Endothelial cell of umbilical vein (primary cell): ENCODE data around the gene NYAP2. TPM values are rescaled to one million over a fixed set of nuclear protein-coding genes. Genes with fewer than 3 reads are reported as not detected.

Source experiments
- BruUV-seq: library from RNA; stranded (reverse); fragments of 400-500 nt; replicated peaks from 2 replicates; lab custom pipeline; 2021; lab: Mats Ljungman, UMichigan
- CTCF ChIA-PET: fragments of 300-600, 350-600 bp; sonication (Branson Sonifier 250); formaldehyde crosslinking; loops from one replicate; lab custom pipeline; 2021; ENCODE audit warnings: antibody characterized with exemption, inconsistent platforms; lab: Charles Lee
- POLR2A ChIA-PET: fragments of 300-600, 350-600 bp; sonication (Branson Sonifier 250); formaldehyde crosslinking; loops from one replicate; lab custom pipeline; 2021; ENCODE audit warnings: antibody characterized with exemption, inconsistent platforms; lab: Charles Lee
- DNase-seq: peaks from one replicate; pipeline ENCODE4 v3.0.0-alpha.2; 2011; ENCODE audit warnings: low read depth, low spot score
- FAIRE-seq: peaks from 2 replicates; lab custom pipeline; 2011; peaks lifted over from hg19 to GRCh38; lab: Jason Lieb, UNC
- H2AFZ ChIP-seq: 2 replicates; pipeline ENCODE4 v1.6.0; 2012; ENCODE audit warnings: low read depth, low read length, control low read depth, inconsistent platforms
- H3K27ac ChIP-seq: 2 replicates; pipeline ENCODE4 v1.5.1; 2011; ENCODE audit warnings: low read depth, mild to moderate bottlenecking, control low read depth, low read length, moderate library complexity; ENCODE audit not compliant: insufficient read depth
- H3K27me3 ChIP-seq, 2 experiments: 2 replicates each; pipeline versions ENCODE4 v1.6.0 to v1.6.1; 2011; ENCODE audit warnings: low read length in 2 of 2, mixed read lengths in 1 of 2; ENCODE audit not compliant: control insufficient read depth in 2 of 2, insufficient read depth in 2 of 2
- H3K36me3 ChIP-seq, 2 experiments: 2 replicates in 1 of 2; 3 replicates in 1 of 2; pipeline ENCODE4 v1.5.1; 2011; ENCODE audit warnings: low read length in 2 of 2, mild to moderate bottlenecking in 1 of 2, moderate library complexity in 1 of 2; ENCODE audit not compliant: control insufficient read depth in 2 of 2, insufficient read depth in 2 of 2; ENCODE audit errors: extremely low read depth in 1 of 2
- H3K4me1 ChIP-seq: 3 replicates; pipeline ENCODE4 v1.5.1; 2011; ENCODE audit warnings: mild to moderate bottlenecking, low read length; ENCODE audit not compliant: control insufficient read depth, insufficient read depth; ENCODE audit errors: extremely low read depth
- H3K4me2 ChIP-seq: 2 replicates; pipeline ENCODE4 v1.6.1; 2011; ENCODE audit warnings: low read length, control low read depth, mixed read lengths; ENCODE audit not compliant: insufficient read depth
- H3K4me3 ChIP-seq, 3 experiments: fragments of 200-600 bp in 1 of 3; sonication (generic), shearing (Covaris generic) in 1 of 3; replicated peaks in 1 of 3; 2 replicates each; pipeline ENCODE4 v1.5.1; 2011 to 2016; ENCODE audit warnings: control low read depth in 3 of 3, low read length in 3 of 3, mild to moderate bottlenecking in 2 of 3, inconsistent platforms in 1 of 3, low read depth in 1 of 3, moderate library complexity in 1 of 3; ENCODE audit not compliant: insufficient read depth in 1 of 3
- H3K79me2 ChIP-seq: 2 replicates; pipeline ENCODE4 v1.6.0; 2012; ENCODE audit warnings: low read length, inconsistent platforms; ENCODE audit not compliant: control insufficient read depth, insufficient read depth
- H3K9ac ChIP-seq: replicated peaks from 2 replicates; pipeline ENCODE3; 2011; ENCODE audit warnings: low read length, control low read depth; ENCODE audit not compliant: insufficient read depth; ENCODE audit errors: extremely low read depth
- H3K9me1 ChIP-seq: replicated peaks from 3 replicates; pipeline ENCODE4 v1.6.0; 2011; ENCODE audit warnings: mild to moderate bottlenecking, low read length; ENCODE audit not compliant: control insufficient read depth, insufficient read depth; ENCODE audit errors: extremely low read depth
- H3K9me3 ChIP-seq: replicated peaks from 2 replicates; pipeline ENCODE4 v1.5.1; 2012; ENCODE audit warnings: low read length, inconsistent platforms; ENCODE audit not compliant: control insufficient read depth, insufficient read depth
- H4K20me1 ChIP-seq: replicated peaks from 2 replicates; pipeline ENCODE3; 2011; ENCODE audit warnings: mild to moderate bottlenecking, low read length; ENCODE audit not compliant: control insufficient read depth, insufficient read depth; ENCODE audit errors: extremely low read depth
- EZH2 ChIP-seq: IDR thresholded peaks from 2 replicates; pipeline ENCODE4 v1.6.1; 2012; ENCODE audit warnings: borderline replicate concordance, low read depth, mild to moderate bottlenecking, moderate library complexity, low read length, inconsistent platforms; ENCODE audit not compliant: severe bottlenecking
- FOS ChIP-seq: IDR thresholded peaks from 2 replicates; pipeline ENCODE4 v1.6.1; 2011; ENCODE audit warnings: mild to moderate bottlenecking, low read length, moderate library complexity, borderline replicate concordance; ENCODE audit not compliant: insufficient read depth
- GATA2 ChIP-seq: IDR thresholded peaks from 2 replicates; pipeline ENCODE4 v1.7.0; 2011; ENCODE audit warnings: low read depth, mild to moderate bottlenecking, moderate library complexity, mixed read lengths, low read length; ENCODE audit not compliant: insufficient read length, insufficient read depth
- JUN ChIP-seq: IDR thresholded peaks from 2 replicates; pipeline ENCODE4 v1.6.1; 2011; ENCODE audit warnings: borderline replicate concordance, low read depth; ENCODE audit not compliant: insufficient read length, insufficient read depth
- MAX ChIP-seq: IDR thresholded peaks from 2 replicates; pipeline ENCODE4 v1.6.1; 2011; ENCODE audit not compliant: insufficient read depth, insufficient read length
- MYC ChIP-seq: IDR thresholded peaks from one replicate; pipeline ENCODE4 v1.6.1; 2011; ENCODE audit warnings: mild to moderate bottlenecking, low read depth, low read length
- POLR2A ChIP-seq: IDR thresholded peaks from 2 replicates; pipeline ENCODE4 v1.6.1; 2012; ENCODE audit warnings: low read depth, mild to moderate bottlenecking, control low read depth, low read length
- POLR2AphosphoS5 ChIP-seq: IDR thresholded peaks from 2 replicates; pipeline ENCODE4 v1.6.1; 2012; ENCODE audit warnings: low read depth, mild to moderate bottlenecking, control low read depth, low read length, moderate library complexity; ENCODE audit not compliant: insufficient read depth
- dilution Hi-C: fragments of 300-500 bp; cut with MboI; formaldehyde crosslinking; loops from one replicate; pipeline ENCODE4 v1.15.0; 2019; ENCODE audit warnings: low sequenced_read_pairs; ENCODE audit not compliant: extremely low pct_ligation_motif_present
- intact Hi-C: fragments of 100-400 bp; cut with micrococcal nuclease; formaldehyde crosslinking; loops from one replicate; pipeline ENCODE4 v1.10.0; 2022
- polyA plus RNA-seq, 4 experiments: library from polyadenylated mRNA; depleted of rRNA in 3 of 4; stranded (reverse) in 3 of 4; unstranded in 1 of 4; fragments of >200 nt; gene quantifications; 2 replicates each; pipeline versions ENCODE4 v1.2.1 to v1.2.3, GENCODE V29; 2011 to 2012; ENCODE audit warnings: missing spikeins in 1 of 4
- total RNA-seq: library from RNA; stranded (reverse); gene quantifications from 2 replicates; pipeline ENCODE4 v1.2.3, GENCODE V29; 2021
- TF ChIP-seq, protein P1 (sequence below), 2 donors: IDR thresholded peaks; 1 replicate in 1 of 2; 2 replicates in 1 of 2; pipeline ENCODE4 v1.5.1; 2011; ENCODE audit warnings: low read length in 2 of 2, mild to moderate bottlenecking in 2 of 2, moderate library complexity in 2 of 2, control low read depth in 1 of 2, inconsistent platforms in 1 of 2, low read depth in 1 of 2; ENCODE audit not compliant: insufficient read depth in 1 of 2; ENCODE audit errors: extremely low read depth in 1 of 2

NYAP2 gene
- total and polyA plus RNA-seq, 2 donors (not counting 3 experiments of a cell fraction or from before 2014, with no cell fraction given): not detected

- H3K4me3 ChIP-seq: no peak overlapping the region
- POLR2A ChIA-PET: no interaction called here
- no peak overlapping the region for H2AFZ ChIP-seq
- H3K4me2 ChIP-seq: no peak overlapping the region
- H3K9me3 ChIP-seq: no peaks in the 10 kb centered on the region
- no peaks in the 10 kb centered on the region for H3K36me3 ChIP-seq
- H3K27ac ChIP-seq: no peak overlapping the region
- H3K79me2 ChIP-seq: no peaks in the 10 kb centered on the region
- no TSS peak for BruUV-seq
- no peak for FAIRE-seq
- H4K20me1 ChIP-seq: no peaks in the 10 kb centered on the region
- dilution Hi-C loops: no loop called here
- CTCF ChIA-PET: no interaction called here
- no peak for DNase-seq
- no peaks in the 10 kb centered on the region for H3K4me1 ChIP-seq
- H3K9me1 ChIP-seq: no peaks in the 10 kb centered on the region
- TF ChIP-seq EZH2 (no peak), GATA2 (no peak), POLR2AphosphoS5 (no peak), FOS (no peak), POLR2A (no peak), MYC (no peak), MAX (no peak), JUN (no peak)
- TF ChIP-seq, protein P1, sequence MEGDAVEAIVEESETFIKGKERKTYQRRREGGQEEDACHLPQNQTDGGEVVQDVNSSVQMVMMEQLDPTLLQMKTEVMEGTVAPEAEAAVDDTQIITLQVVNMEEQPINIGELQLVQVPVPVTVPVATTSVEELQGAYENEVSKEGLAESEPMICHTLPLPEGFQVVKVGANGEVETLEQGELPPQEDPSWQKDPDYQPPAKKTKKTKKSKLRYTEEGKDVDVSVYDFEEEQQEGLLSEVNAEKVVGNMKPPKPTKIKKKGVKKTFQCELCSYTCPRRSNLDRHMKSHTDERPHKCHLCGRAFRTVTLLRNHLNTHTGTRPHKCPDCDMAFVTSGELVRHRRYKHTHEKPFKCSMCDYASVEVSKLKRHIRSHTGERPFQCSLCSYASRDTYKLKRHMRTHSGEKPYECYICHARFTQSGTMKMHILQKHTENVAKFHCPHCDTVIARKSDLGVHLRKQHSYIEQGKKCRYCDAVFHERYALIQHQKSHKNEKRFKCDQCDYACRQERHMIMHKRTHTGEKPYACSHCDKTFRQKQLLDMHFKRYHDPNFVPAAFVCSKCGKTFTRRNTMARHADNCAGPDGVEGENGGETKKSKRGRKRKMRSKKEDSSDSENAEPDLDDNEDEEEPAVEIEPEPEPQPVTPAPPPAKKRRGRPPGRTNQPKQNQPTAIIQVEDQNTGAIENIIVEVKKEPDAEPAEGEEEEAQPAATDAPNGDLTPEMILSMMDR (IDR thresholded peaks at IDR 0.05; ENCODE audit: extremely low read depth in 1 of 2, insufficient read depth in 1 of 2, low read depth in 1 of 2, low read length in 2 of 2): no peak
- H3K27me3 ChIP-seq: no peaks in the 10 kb centered on the region
- H3K9ac ChIP-seq: no peak overlapping the region
- intact Hi-C loops: no loop called here
Measured at GRCh38 chr2:225615514-225615913, 216.0 kb downstream of the NYAP2 start.
